ENCODE data around the gene FGFBP2. TPM values are rescaled to one million over a fixed set of nuclear protein-coding genes. Genes with fewer than 3 reads are reported as not detected.

FGFBP2 gene
- total and polyA plus RNA-seq, 2 experiments from 2014 or later: 0.18 to 0.56 TPM

DNA sequence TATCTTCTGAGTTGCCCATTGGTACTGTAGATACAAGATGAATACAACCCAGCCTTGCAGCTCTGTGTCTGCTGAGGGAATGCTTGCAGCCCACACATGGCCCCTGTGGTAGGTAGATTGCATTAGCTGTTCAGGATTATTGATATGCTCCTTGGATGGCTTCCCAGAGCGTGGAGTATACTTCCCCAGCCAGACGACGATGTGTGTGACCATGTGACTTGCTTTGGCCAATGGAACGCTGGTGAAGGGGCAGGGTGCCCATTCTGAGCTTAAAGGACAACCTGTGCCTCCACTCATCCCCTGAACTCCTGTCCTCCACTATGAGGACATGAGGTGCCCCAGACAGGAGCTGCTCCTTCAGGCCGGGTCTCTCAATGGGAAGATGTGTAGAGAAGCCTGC, 23.9 kb upstream of the FGFBP2 start:
- ATAC-seq (no peak), DNase-seq (ENCODE audit: low spot score) (no peak)
- no peak overlapping the region for H3K4me3 Mint-ChIP-seq
- H3K27me3 Mint-ChIP-seq (ENCODE audit: insufficient read depth, low read depth, poor library complexity): peaks cover 6% of the 10 kb centered on the region
- H3K36me3 ChIP-seq (ENCODE audit: insufficient read depth): peaks cover 72% of the 10 kb centered on the region
- H3K9me2 ChIP-seq (ENCODE audit: insufficient read depth): no peaks in the 10 kb centered on the region
- no peaks in the 10 kb centered on the region for H3K79me2 ChIP-seq (replicated peaks; ENCODE audit: insufficient read depth)
- H3F3A ChIP-seq (replicated peaks; ENCODE audit: low read depth): no peaks in the 10 kb centered on the region
- no peak overlapping the region for H2AFZ ChIP-seq
- no peaks in the 10 kb centered on the region for H3K27me3 ChIP-seq (ENCODE audit: insufficient read depth)
- H3K4me1 ChIP-seq (ENCODE audit: insufficient read depth): no peaks in the 10 kb centered on the region
- no peak overlapping the region for H3K4me2 ChIP-seq
- H3K4me1 Mint-ChIP-seq: no peaks in the 10 kb centered on the region
- H3K27ac ChIP-seq (ENCODE audit: low read depth): no peak overlapping the region
- H3K9me3 Mint-ChIP-seq: 0 out of 3 replicates have a peak, but pooled peaks cover 6% of the 10 kb centered on the region
- no peak overlapping the region for H3K27ac Mint-ChIP-seq
- no peak for TF ChIP-seq ZNF114 (CRISPR knock-in tag; IDR thresholded peaks at IDR 0.05)
- no peak for TF ChIP-seq STAT1 (IDR thresholded peaks at IDR 0.05; ENCODE audit: unreplicated experiment)
- no peak for TF ChIP-seq EZH2 (IDR thresholded peaks at IDR 0.05; ENCODE audit: low read depth, unreplicated experiment)
- TF ChIP-seq NANOG (IDR thresholded peaks at IDR 0.05; ENCODE audit: borderline replicate concordance): no peak
- TF ChIP-seq, protein P1, sequence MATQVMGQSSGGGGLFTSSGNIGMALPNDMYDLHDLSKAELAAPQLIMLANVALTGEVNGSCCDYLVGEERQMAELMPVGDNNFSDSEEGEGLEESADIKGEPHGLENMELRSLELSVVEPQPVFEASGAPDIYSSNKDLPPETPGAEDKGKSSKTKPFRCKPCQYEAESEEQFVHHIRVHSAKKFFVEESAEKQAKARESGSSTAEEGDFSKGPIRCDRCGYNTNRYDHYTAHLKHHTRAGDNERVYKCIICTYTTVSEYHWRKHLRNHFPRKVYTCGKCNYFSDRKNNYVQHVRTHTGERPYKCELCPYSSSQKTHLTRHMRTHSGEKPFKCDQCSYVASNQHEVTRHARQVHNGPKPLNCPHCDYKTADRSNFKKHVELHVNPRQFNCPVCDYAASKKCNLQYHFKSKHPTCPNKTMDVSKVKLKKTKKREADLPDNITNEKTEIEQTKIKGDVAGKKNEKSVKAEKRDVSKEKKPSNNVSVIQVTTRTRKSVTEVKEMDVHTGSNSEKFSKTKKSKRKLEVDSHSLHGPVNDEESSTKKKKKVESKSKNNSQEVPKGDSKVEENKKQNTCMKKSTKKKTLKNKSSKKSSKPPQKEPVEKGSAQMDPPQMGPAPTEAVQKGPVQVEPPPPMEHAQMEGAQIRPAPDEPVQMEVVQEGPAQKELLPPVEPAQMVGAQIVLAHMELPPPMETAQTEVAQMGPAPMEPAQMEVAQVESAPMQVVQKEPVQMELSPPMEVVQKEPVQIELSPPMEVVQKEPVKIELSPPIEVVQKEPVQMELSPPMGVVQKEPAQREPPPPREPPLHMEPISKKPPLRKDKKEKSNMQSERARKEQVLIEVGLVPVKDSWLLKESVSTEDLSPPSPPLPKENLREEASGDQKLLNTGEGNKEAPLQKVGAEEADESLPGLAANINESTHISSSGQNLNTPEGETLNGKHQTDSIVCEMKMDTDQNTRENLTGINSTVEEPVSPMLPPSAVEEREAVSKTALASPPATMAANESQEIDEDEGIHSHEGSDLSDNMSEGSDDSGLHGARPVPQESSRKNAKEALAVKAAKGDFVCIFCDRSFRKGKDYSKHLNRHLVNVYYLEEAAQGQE (IDR thresholded peaks at IDR 0.05; ENCODE audit: unreplicated experiment): no peak
- H3K36me3 Mint-ChIP-seq (ENCODE audit: low read depth): peaks cover 97% of the 10 kb centered on the region
- no peak overlapping the region for H3K4me3 ChIP-seq
- no peaks in the 10 kb centered on the region for H4K20me1 ChIP-seq (replicated peaks; ENCODE audit: insufficient read depth)

DNA sequence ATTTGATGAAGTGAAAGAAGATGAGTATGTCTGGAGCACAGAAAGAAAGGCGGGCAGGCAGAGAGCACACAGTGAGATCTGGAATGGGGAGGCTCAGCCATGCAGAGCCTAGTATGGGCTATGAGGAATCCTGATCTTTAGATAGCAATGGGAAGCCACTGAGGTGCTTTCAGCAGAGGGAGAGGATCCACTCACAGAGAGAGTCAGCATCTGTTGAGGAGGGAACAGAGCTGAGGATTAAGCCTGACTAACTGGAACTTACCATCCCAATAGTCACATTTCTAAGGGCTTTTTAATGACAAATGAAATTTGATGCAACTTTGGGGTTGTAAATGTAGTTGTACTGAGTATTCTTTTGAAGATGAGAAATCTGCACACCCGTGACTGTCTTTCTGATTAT, 20.6 kb upstream of the FGFBP2 start:
- peaks cover 3% of the 10 kb centered on the region for H3K27me3 Mint-ChIP-seq (ENCODE audit: insufficient read depth, low read depth, poor library complexity)
- ATAC-seq (no peak), DNase-seq (ENCODE audit: low spot score) (no peak)
- H3K4me3 ChIP-seq: no peak overlapping the region
- 0 out of 2 replicates have a peak overlapping the region, but pooled peaks have one; percentile 45 for H3K27ac Mint-ChIP-seq
- no peaks in the 10 kb centered on the region for H3K4me1 ChIP-seq (ENCODE audit: insufficient read depth)
- no peaks in the 10 kb centered on the region for H3K27me3 ChIP-seq (ENCODE audit: insufficient read depth)
- peaks cover 57% of the 10 kb centered on the region for H3K36me3 ChIP-seq (ENCODE audit: insufficient read depth)
- peaks cover 8% of the 10 kb centered on the region; the same call in 2 of the 3 replicates for H3K4me1 Mint-ChIP-seq
- no peaks in the 10 kb centered on the region for H3F3A ChIP-seq (replicated peaks; ENCODE audit: low read depth)
- no peak overlapping the region for H3K27ac ChIP-seq (ENCODE audit: low read depth)
- no peak overlapping the region for H2AFZ ChIP-seq
- 0 out of 3 replicates have a peak, but pooled peaks cover 6% of the 10 kb centered on the region for H3K9me3 Mint-ChIP-seq
- no peaks in the 10 kb centered on the region for H4K20me1 ChIP-seq (replicated peaks; ENCODE audit: insufficient read depth)
- H3K9me2 ChIP-seq (ENCODE audit: insufficient read depth): no peaks in the 10 kb centered on the region
- no peaks in the 10 kb centered on the region for H3K79me2 ChIP-seq (replicated peaks; ENCODE audit: insufficient read depth)
- H3K36me3 Mint-ChIP-seq (ENCODE audit: low read depth): peaks cover 89% of the 10 kb centered on the region
- no peak overlapping the region for H3K4me2 ChIP-seq
- H3K4me3 Mint-ChIP-seq: no peak overlapping the region
- TF ChIP-seq POLR2AphosphoS5 (IDR thresholded peaks at IDR 0.05; ENCODE audit: low read depth): no peak
- TF ChIP-seq JUNB (IDR thresholded peaks at IDR 0.05; ENCODE audit: unreplicated experiment): no peak
- TF ChIP-seq, protein P2, sequence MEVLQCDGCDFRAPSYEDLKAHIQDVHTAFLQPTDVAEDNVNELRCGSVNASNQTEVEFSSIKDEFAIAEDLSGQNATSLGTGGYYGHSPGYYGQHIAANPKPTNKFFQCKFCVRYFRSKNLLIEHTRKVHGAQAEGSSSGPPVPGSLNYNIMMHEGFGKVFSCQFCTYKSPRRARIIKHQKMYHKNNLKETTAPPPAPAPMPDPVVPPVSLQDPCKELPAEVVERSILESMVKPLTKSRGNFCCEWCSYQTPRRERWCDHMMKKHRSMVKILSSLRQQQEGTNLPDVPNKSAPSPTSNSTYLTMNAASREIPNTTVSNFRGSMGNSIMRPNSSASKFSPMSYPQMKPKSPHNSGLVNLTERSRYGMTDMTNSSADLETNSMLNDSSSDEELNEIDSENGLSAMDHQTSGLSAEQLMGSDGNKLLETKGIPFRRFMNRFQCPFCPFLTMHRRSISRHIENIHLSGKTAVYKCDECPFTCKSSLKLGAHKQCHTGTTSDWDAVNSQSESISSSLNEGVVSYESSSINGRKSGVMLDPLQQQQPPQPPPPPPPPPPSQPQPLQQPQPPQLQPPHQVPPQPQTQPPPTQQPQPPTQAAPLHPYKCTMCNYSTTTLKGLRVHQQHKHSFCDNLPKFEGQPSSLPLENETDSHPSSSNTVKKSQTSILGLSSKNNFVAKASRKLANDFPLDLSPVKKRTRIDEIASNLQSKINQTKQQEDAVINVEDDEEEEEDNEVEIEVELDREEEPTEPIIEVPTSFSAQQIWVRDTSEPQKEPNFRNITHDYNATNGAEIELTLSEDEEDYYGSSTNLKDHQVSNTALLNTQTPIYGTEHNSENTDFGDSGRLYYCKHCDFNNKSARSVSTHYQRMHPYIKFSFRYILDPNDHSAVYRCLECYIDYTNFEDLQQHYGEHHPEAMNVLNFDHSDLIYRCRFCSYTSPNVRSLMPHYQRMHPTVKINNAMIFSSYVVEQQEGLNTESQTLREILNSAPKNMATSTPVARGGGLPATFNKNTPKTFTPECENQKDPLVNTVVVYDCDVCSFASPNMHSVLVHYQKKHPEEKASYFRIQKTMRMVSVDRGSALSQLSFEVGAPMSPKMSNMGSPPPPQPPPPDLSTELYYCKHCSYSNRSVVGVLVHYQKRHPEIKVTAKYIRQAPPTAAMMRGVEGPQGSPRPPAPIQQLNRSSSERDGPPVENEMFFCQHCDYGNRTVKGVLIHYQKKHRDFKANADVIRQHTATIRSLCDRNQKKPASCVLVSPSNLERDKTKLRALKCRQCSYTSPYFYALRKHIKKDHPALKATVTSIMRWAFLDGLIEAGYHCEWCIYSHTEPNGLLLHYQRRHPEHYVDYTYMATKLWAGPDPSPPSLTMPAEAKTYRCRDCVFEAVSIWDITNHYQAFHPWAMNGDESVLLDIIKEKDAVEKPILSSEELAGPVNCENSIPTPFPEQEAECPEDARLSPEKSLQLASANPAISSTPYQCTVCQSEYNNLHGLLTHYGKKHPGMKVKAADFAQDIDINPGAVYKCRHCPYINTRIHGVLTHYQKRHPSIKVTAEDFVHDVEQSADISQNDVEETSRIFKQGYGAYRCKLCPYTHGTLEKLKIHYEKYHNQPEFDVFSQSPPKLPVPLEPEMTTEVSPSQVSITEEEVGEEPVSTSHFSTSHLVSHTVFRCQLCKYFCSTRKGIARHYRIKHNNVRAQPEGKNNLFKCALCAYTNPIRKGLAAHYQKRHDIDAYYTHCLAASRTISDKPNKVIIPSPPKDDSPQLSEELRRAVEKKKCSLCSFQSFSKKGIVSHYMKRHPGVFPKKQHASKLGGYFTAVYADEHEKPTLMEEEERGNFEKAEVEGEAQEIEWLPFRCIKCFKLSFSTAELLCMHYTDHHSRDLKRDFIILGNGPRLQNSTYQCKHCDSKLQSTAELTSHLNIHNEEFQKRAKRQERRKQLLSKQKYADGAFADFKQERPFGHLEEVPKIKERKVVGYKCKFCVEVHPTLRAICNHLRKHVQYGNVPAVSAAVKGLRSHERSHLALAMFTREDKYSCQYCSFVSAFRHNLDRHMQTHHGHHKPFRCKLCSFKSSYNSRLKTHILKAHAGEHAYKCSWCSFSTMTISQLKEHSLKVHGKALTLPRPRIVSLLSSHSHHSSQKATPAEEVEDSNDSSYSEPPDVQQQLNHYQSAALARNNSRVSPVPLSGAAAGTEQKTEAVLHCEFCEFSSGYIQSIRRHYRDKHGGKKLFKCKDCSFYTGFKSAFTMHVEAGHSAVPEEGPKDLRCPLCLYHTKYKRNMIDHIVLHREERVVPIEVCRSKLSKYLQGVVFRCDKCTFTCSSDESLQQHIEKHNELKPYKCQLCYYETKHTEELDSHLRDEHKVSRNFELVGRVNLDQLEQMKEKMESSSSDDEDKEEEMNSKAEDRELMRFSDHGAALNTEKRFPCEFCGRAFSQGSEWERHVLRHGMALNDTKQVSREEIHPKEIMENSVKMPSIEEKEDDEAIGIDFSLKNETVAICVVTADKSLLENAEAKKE (CRISPR knock-in tag; IDR thresholded peaks at IDR 0.05): no peak
- TF ChIP-seq, protein P3, sequence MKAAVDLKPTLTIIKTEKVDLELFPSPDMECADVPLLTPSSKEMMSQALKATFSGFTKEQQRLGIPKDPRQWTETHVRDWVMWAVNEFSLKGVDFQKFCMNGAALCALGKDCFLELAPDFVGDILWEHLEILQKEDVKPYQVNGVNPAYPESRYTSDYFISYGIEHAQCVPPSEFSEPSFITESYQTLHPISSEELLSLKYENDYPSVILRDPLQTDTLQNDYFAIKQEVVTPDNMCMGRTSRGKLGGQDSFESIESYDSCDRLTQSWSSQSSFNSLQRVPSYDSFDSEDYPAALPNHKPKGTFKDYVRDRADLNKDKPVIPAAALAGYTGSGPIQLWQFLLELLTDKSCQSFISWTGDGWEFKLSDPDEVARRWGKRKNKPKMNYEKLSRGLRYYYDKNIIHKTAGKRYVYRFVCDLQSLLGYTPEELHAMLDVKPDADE (IDR thresholded peaks at IDR 0.05): no peak
- TF ChIP-seq NANOG (IDR thresholded peaks at IDR 0.05; ENCODE audit: borderline replicate concordance): no peak
- no peak for TF ChIP-seq STAT1 (IDR thresholded peaks at IDR 0.05; ENCODE audit: unreplicated experiment)
- no peak for TF ChIP-seq ZNF114 (CRISPR knock-in tag; IDR thresholded peaks at IDR 0.05)
- no peak for TF ChIP-seq EZH2 (IDR thresholded peaks at IDR 0.05; ENCODE audit: low read depth, unreplicated experiment)
